ENCODE results near the gene PPRC1.

PPRC1 gene

DNA sequence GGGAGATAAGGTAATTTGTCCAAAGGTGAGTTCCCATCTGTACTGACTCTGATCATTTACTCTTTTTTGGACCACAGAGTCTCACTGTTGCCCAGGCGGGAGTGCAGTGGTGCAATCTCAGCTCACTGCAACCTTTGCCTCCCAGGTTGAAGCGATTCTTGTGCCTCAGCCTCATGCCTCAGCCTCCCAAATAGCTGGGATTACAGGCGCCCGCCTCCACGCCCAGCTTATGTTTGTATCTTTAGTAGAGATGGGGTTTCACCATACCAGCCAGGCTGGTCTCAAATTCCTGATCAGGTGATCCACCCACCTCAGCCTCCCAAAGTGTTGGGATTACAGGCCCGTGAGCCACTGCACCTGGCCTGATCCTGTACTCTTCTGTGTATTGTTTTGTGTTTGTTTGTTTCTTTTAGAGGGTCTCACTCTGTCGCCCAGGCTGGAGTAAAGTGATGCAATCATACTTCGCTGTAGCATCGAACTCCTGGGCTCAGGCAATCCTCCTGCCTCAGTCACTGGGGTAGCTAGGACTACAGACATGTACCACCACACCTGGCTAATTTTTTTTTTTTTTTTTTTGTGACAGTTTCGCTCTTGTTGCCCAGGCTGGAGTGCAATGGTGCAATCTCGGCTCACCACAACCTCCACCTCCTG lies 21.8 kb downstream of the PPRC1 start:
- Histone ChIP-seq H3K27me3 (ENCODE audit: control insufficient read depth, insufficient read depth, low read length) (no peaks in the 10 kb centered on the region), H3K9me3 (ENCODE audit: control insufficient read depth, low read length) (no peaks in the 10 kb centered on the region), H3K36me3 (ENCODE audit: control insufficient read depth, insufficient read depth, low read length) (peaks cover 2% of the 10 kb centered on the region), H3K4me3 (ENCODE audit: low read length) (no peak overlapping the region), H3K9ac (ENCODE audit: low read length) (no peak overlapping the region), H3K4me1 (ENCODE audit: control insufficient read depth, insufficient read depth, low read length) (peaks cover 9% of the 10 kb centered on the region)

GRCh38 chr10:102157224-102157623 lies 24.4 kb downstream of the PPRC1 start:
- Histone ChIP-seq H3K9ac (ENCODE audit: low read length) (no peak overlapping the region), H3K4me1 (ENCODE audit: control insufficient read depth, insufficient read depth, low read length) (no peaks in the 10 kb centered on the region), H3K36me3 (ENCODE audit: control insufficient read depth, insufficient read depth, low read length) (peaks cover 14% of the 10 kb centered on the region)

GRCh38 chr10:102159051-102159597 lies 26.3 kb downstream of the PPRC1 start:
- no peaks in the 10 kb centered on the region for H3K9me3 ChIP-seq (ENCODE audit: control insufficient read depth, low read length)
- no peaks in the 10 kb centered on the region for H3K27me3 ChIP-seq (ENCODE audit: control insufficient read depth, insufficient read depth, low read length)
- H3K4me1 ChIP-seq (ENCODE audit: control insufficient read depth, insufficient read depth, low read length), result no peaks in the 10 kb centered on the region
- H3K36me3 ChIP-seq (ENCODE audit: control insufficient read depth, insufficient read depth, low read length), result peaks cover 19% of the 10 kb centered on the region
- H3K9ac ChIP-seq (ENCODE audit: low read length), result no peak overlapping the region
- H3K4me3 ChIP-seq (ENCODE audit: low read length), result no peak overlapping the region

More at GRCh38 chr10:102157224-102157623, 24.4 kb downstream of the PPRC1 start:
- Histone ChIP-seq H3K9me3 (ENCODE audit: control insufficient read depth, low read length) (no peaks in the 10 kb centered on the region), H3K27me3 (ENCODE audit: control insufficient read depth, insufficient read depth, low read length) (no peaks in the 10 kb centered on the region), H3K4me3 (ENCODE audit: low read length) (no peak overlapping the region)

- Histone ChIP-seq H3K36me3 (ENCODE audit: control insufficient read depth, insufficient read depth, low read length) (peaks cover 19% of the 10 kb centered on the region), H3K27me3 (ENCODE audit: control insufficient read depth, insufficient read depth, low read length) (no peaks in the 10 kb centered on the region), H3K9me3 (ENCODE audit: control insufficient read depth, low read length) (no peaks in the 10 kb centered on the region), H3K9ac (ENCODE audit: low read length) (no peak overlapping the region), H3K4me1 (ENCODE audit: control insufficient read depth, insufficient read depth, low read length) (no peaks in the 10 kb centered on the region), H3K4me3 (ENCODE audit: low read length) (no peak overlapping the region)
These were observed 27.0 kb downstream of the PPRC1 start for GRCh38 chr10:102159831-102160230.

DNA sequence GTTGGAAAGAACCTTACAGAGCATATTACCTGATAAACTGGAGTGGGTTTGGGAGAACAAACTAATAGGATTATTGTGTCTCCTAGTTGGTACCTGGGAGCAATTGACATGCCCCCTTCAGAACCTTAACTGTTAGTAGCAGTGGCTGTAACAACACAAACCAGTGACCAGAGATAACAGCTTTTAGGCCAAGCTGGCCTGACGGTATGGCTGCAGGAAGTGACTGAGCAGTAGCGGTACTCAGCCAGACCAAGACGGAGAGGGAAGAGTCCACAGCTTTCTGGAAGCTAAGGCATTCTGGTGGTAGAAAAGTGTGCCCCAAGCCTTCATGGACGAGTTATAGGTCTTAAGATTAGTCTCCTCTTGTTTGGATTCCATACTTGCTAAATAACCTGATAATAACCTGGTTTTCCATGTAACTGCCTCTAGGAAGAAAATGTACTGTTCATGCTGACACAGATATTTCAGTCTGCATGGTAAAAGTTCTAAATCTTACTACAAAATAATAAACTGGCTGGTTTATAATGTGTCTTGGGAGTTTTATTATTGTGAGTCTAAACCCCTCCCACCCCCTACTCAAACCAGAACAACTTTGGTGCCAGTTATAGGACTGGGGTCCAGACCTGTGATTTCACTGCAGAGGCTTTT lies 30.6 kb downstream of the PPRC1 start:
- no peaks in the 10 kb centered on the region for H3K27me3 ChIP-seq (ENCODE audit: control insufficient read depth, insufficient read depth, low read length)
- no peaks in the 10 kb centered on the region for H3K4me1 ChIP-seq (ENCODE audit: control insufficient read depth, insufficient read depth, low read length)
- no peak overlapping the region for H3K9ac ChIP-seq (ENCODE audit: low read length)
- no peak overlapping the region for H3K4me3 ChIP-seq (ENCODE audit: low read length)
- H3K9me3 ChIP-seq (ENCODE audit: control insufficient read depth, low read length), result no peaks in the 10 kb centered on the region
- peaks cover 19% of the 10 kb centered on the region for H3K36me3 ChIP-seq (ENCODE audit: control insufficient read depth, insufficient read depth, low read length)

DNA sequence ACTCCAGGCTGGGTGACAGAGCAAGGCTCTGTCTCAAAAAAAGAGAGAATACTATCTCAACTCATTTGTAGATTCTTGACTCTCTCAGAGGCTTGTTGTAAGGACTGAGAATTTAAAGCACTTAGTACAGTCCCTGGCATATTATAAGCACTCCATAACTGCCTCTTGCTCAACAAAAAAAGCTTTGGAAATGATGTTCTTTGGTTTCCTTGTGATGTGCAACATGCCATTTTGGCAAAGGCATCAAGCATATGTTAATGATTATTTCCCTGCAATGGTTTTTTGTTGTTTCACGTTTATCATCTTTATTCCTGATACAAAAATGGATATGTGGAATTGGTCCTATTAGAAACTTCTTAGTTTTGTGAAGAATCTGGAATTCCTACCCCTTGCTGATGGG lies 35.0 kb downstream of the PPRC1 start:
- H3K4me1 ChIP-seq (ENCODE audit: control insufficient read depth, insufficient read depth, low read length), result no peaks in the 10 kb centered on the region
- H3K27me3 ChIP-seq (ENCODE audit: control insufficient read depth, insufficient read depth, low read length), result no peaks in the 10 kb centered on the region
- H3K4me3 ChIP-seq (ENCODE audit: low read length), result no peak overlapping the region
- H3K9ac ChIP-seq (ENCODE audit: low read length), result no peak overlapping the region
- H3K36me3 ChIP-seq (ENCODE audit: control insufficient read depth, insufficient read depth, low read length), result peaks cover 5% of the 10 kb centered on the region
- H3K9me3 ChIP-seq (ENCODE audit: control insufficient read depth, low read length), result no peaks in the 10 kb centered on the region

- Histone ChIP-seq H3K27me3 (ENCODE audit: control insufficient read depth, insufficient read depth, low read length) (no peaks in the 10 kb centered on the region), H3K36me3 (ENCODE audit: control insufficient read depth, insufficient read depth, low read length) (no peaks in the 10 kb centered on the region), H3K4me3 (ENCODE audit: low read length) (no peak overlapping the region), H3K9me3 (ENCODE audit: control insufficient read depth, low read length) (no peaks in the 10 kb centered on the region), H3K4me1 (ENCODE audit: control insufficient read depth, insufficient read depth, low read length) (no peaks in the 10 kb centered on the region), H3K9ac (ENCODE audit: low read length) (no peak overlapping the region)
These were observed 37.8 kb downstream of the PPRC1 start for GRCh38 chr10:102170602-102171001.

DNA sequence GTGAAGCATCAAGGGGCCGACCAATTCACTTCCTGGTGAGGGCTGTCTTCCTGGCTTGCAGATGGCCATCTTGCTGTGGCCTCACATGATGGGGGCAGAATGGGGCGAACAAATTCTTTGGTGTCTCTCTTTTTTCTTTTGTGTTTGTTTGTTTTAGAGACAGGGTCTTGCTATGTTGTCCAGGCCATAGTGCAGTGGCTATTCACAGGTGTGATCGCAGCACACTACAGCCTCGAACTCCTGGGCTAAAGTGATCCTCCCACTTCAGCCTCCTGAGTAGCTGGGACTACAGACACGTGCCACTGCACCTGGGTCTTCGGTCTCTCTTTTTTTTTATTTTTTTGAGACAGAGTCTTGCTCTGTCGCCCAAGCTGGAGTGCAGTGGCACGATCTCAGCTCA lies 39.4 kb downstream of the PPRC1 start:
- H3K9ac ChIP-seq (ENCODE audit: low read length), result no peak overlapping the region
- no peaks in the 10 kb centered on the region for H3K4me1 ChIP-seq (ENCODE audit: control insufficient read depth, insufficient read depth, low read length)
- no peaks in the 10 kb centered on the region for H3K27me3 ChIP-seq (ENCODE audit: control insufficient read depth, insufficient read depth, low read length)
- H3K9me3 ChIP-seq (ENCODE audit: control insufficient read depth, low read length), result no peaks in the 10 kb centered on the region
- H3K36me3 ChIP-seq (ENCODE audit: control insufficient read depth, insufficient read depth, low read length), result no peaks in the 10 kb centered on the region
- H3K4me3 ChIP-seq (ENCODE audit: low read length), result no peak overlapping the region

- Histone ChIP-seq H3K9me3 (ENCODE audit: control insufficient read depth, low read length) (no peaks in the 10 kb centered on the region), H3K4me3 (ENCODE audit: low read length) (no peak overlapping the region), H3K4me1 (ENCODE audit: control insufficient read depth, insufficient read depth, low read length) (no peaks in the 10 kb centered on the region), H3K36me3 (ENCODE audit: control insufficient read depth, insufficient read depth, low read length) (no peaks in the 10 kb centered on the region), H3K27me3 (ENCODE audit: control insufficient read depth, insufficient read depth, low read length) (no peaks in the 10 kb centered on the region), H3K9ac (ENCODE audit: low read length) (no peak overlapping the region)
These were observed 42.6 kb downstream of the PPRC1 start for GRCh38 chr10:102175415-102175814.

DNA sequence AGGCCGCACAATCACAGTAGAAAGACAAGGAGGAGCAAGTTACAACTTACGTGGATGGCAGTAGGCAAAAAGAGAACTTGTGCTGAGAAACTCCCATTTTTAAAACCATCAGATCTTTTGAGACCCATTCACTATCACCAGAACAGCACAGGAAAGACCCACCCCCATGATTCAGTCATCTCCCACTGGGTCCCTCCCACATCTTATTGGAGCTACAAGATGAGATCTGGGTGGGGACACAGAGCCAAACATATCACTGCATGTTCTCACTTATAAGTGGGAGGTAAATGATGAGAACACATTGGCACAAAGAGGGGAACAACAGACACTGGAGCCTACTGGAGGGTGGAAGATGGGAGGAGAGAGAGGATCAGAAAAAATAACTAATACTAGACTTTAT lies 51.8 kb downstream of the PPRC1 start:
- H3K9ac ChIP-seq (ENCODE audit: low read length), result no peak overlapping the region
- no peaks in the 10 kb centered on the region for H3K4me1 ChIP-seq (ENCODE audit: control insufficient read depth, insufficient read depth, low read length)
- H3K9me3 ChIP-seq (ENCODE audit: control insufficient read depth, low read length), result no peaks in the 10 kb centered on the region
- no peaks in the 10 kb centered on the region for H3K36me3 ChIP-seq (ENCODE audit: control insufficient read depth, insufficient read depth, low read length)
- no peaks in the 10 kb centered on the region for H3K27me3 ChIP-seq (ENCODE audit: control insufficient read depth, insufficient read depth, low read length)
- H3K4me3 ChIP-seq (ENCODE audit: low read length), result no peak overlapping the region

- H3K4me1 ChIP-seq (ENCODE audit: control insufficient read depth, insufficient read depth, low read length), result no peaks in the 10 kb centered on the region
- no peaks in the 10 kb centered on the region for H3K36me3 ChIP-seq (ENCODE audit: control insufficient read depth, insufficient read depth, low read length)
- no peak overlapping the region for H3K4me3 ChIP-seq (ENCODE audit: low read length)
- no peak overlapping the region for H3K9ac ChIP-seq (ENCODE audit: low read length)
- H3K27me3 ChIP-seq (ENCODE audit: control insufficient read depth, insufficient read depth, low read length), result no peaks in the 10 kb centered on the region
- no peaks in the 10 kb centered on the region for H3K9me3 ChIP-seq (ENCODE audit: control insufficient read depth, low read length)
These were observed 52.4 kb downstream of the PPRC1 start for GRCh38 chr10:102185272-102185671.

DNA sequence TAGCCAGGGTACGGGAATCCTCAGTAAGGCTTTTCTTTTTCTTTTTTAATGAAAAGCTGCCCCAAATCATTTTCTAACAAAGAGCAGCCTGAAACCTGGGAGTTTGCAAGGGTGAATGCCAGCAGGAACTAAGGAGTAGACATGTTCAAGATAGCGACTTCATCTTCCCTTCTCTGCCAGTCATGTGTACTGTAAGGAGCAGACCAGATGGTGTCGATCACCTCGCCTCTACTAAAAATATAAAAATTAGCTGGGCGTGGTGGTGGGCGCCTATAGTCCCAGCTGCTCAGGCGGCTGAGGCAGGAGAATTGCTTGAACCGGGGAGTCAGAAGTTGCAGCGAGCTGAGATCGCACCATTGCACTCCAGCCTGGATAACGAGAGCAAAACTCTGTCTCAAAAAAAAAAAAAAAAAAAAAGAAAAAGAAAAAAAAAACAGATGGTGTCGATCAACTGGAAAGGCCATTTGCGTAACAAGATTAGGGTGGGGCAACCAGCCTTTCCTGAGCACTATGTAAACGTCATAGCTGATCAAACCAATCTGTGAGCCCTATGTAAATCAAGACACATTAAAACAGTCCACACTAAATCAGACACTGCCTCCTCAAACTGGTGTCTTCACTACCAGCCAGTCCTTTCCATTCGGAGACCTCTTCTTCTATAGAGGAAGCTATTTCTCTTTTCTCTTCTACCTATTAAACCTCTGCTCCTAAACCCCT lies 53.1 kb downstream of the PPRC1 start:
- Histone ChIP-seq H3K36me3 (ENCODE audit: control insufficient read depth, insufficient read depth, low read length) (no peaks in the 10 kb centered on the region), H3K9me3 (ENCODE audit: control insufficient read depth, low read length) (no peaks in the 10 kb centered on the region), H3K27me3 (ENCODE audit: control insufficient read depth, insufficient read depth, low read length) (no peaks in the 10 kb centered on the region), H3K9ac (ENCODE audit: low read length) (no peak overlapping the region), H3K4me3 (ENCODE audit: low read length) (no peak overlapping the region), H3K4me1 (ENCODE audit: control insufficient read depth, insufficient read depth, low read length) (no peaks in the 10 kb centered on the region)

Measured in mucosa of stomach (tissue), 1 donor.